HEK293T (cell line): ENCODE results near the gene ANXA7.

ENCODE experiments used
- CTCF ChIA-PET: fragments of 350-600 bp; formaldehyde crosslinking; extraction: SDS; loops from one replicate; lab custom pipeline; 2021; ENCODE audit warnings: antibody characterized with exemption, inconsistent platforms; lab: Yijun Ruan, JAX
- POLR2A ChIA-PET: fragments of 350-600 bp; formaldehyde crosslinking; extraction: SDS; loops from one replicate; lab custom pipeline; 2020; ENCODE audit warnings: antibody characterized with exemption, inconsistent platforms; lab: Yijun Ruan, JAX
- DNase-seq: peaks from one replicate; pipeline ENCODE4 v3.0.0; 2012; ENCODE audit warnings: mixed read lengths; ENCODE audit errors: extremely low spot score
- ARNT ChIP-seq: fragments of 450-650 bp; IDR thresholded peaks from 2 replicates; pipeline ENCODE4 v1.6.1; 2017; ENCODE audit warnings: mild to moderate bottlenecking
- BHLHE40 ChIP-seq: fragments of 450-650 bp; IDR thresholded peaks from 2 replicates; pipeline ENCODE4 v1.6.1; 2016; ENCODE audit warnings: mild to moderate bottlenecking, moderate library complexity, borderline replicate concordance
- CTBP1 ChIP-seq: fragments of 450-650 bp; IDR thresholded peaks from 2 replicates; pipeline ENCODE4 v1.6.1; 2016; ENCODE audit warnings: borderline replicate concordance
- ELF4 ChIP-seq: fragments of 450-650 bp; IDR thresholded peaks from 2 replicates; pipeline ENCODE4 v1.6.1; 2017; ENCODE audit warnings: antibody characterized with exemption
- FOXA1 ChIP-seq: fragments of 450-650 bp; IDR thresholded peaks from 2 replicates; pipeline ENCODE4 v1.6.1; 2016; ENCODE audit warnings: mild to moderate bottlenecking
- FOXK2 ChIP-seq: fragments of 450-650 bp; IDR thresholded peaks from 2 replicates; pipeline ENCODE4 v1.6.1; 2016; ENCODE audit warnings: mild to moderate bottlenecking
- FOXM1 ChIP-seq: fragments of 450-650 bp; IDR thresholded peaks from 2 replicates; pipeline ENCODE4 v1.6.1; 2017; ENCODE audit warnings: mild to moderate bottlenecking, borderline replicate concordance
- HDGF ChIP-seq: fragments of 450-650 bp; IDR thresholded peaks from 2 replicates; pipeline ENCODE4 v1.6.1; 2017; ENCODE audit warnings: antibody characterized with exemption, borderline replicate concordance
- L3MBTL2 ChIP-seq: fragments of 450-650 bp; conservative IDR thresholded peaks from 2 replicates; pipeline ENCODE4 v1.6.1; 2016; ENCODE audit warnings: mild to moderate bottlenecking
- LEF1 ChIP-seq: fragments of 450-650 bp; IDR thresholded peaks from 2 replicates; pipeline ENCODE4 v1.6.1; 2017; ENCODE audit warnings: mild to moderate bottlenecking, borderline replicate concordance
- NFRKB ChIP-seq: fragments of 450-650 bp; IDR thresholded peaks from 2 replicates; pipeline ENCODE4 v1.6.1; 2016; ENCODE audit warnings: mild to moderate bottlenecking, moderate library complexity
- PKNOX1 ChIP-seq: fragments of 450-650 bp; IDR thresholded peaks from 2 replicates; pipeline ENCODE4 v1.6.1; 2016
- SP1 ChIP-seq: fragments of 450-650 bp; IDR thresholded peaks from 2 replicates; pipeline ENCODE4 v1.6.1; 2017
- SUZ12 ChIP-seq: fragments of 450-650 bp; IDR thresholded peaks from 2 replicates; pipeline ENCODE4 v1.6.1; 2016; ENCODE audit warnings: mild to moderate bottlenecking
- TARDBP ChIP-seq: fragments of 450-650 bp; IDR thresholded peaks from 2 replicates; pipeline ENCODE4 v1.6.1; 2016
- ZNF384 ChIP-seq: fragments of 450-650 bp; IDR thresholded peaks from 2 replicates; pipeline ENCODE4 v1.6.1; 2016

ANXA7 gene

DNA sequence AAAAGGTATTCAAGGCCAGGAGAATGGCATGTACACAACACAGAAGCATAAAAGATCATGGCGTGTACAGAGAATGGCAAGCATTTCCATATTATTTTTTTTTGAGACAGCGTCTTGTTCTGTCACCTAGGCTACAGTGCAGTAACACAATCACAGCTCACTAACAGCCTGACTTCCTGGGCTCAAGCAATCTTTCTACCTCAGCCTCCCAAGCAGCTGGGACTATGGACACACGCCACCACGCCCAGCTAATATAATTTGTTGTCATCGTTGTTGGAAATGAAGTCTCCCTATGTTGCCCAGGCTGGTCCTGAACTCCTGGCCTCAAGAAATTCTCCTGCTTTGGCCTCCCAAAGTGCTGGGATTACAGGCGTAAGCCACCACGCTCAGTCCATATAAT, 27.3 kb downstream of the ANXA7 start:
- no peak for DNase-seq
- ChIA-PET POLR2A (no interaction called here), CTCF (no interaction called here)
- no peak for TF ChIP-seq HDGF
- no peak for TF ChIP-seq TARDBP
- TF ChIP-seq BHLHE40: no peak
- no peak for TF ChIP-seq NFRKB
- no peak for TF ChIP-seq FOXA1
- no peak for TF ChIP-seq L3MBTL2
- no peak for TF ChIP-seq LEF1
- TF ChIP-seq ZNF384: no peak
- no peak for TF ChIP-seq ARNT
- TF ChIP-seq ELF4: no peak
- no peak for TF ChIP-seq SUZ12
- no peak for TF ChIP-seq FOXK2
- TF ChIP-seq FOXM1: no peak
- no peak for TF ChIP-seq PKNOX1
- no peak for TF ChIP-seq CTBP1
- no peak for TF ChIP-seq SP1

- ChIA-PET CTCF (interaction anchor here (0.7 kb wide), 1 partner anchor 439 kb away, joined by 10 read pairs; no protein-coding TSS in a partner anchor), POLR2A (interaction anchor here (0.8 to 2.0 kb wide), 2 partner anchors 21 to 34 kb away, joined by 3 to 5 read pairs; partner anchors contain the start of gene CFAP70)
- no peak for TF ChIP-seq FOXA1
- no peak for DNase-seq
Measured at GRCh38 chr10:73379064-73379748, 34.7 kb downstream of the ANXA7 start.

DNA sequence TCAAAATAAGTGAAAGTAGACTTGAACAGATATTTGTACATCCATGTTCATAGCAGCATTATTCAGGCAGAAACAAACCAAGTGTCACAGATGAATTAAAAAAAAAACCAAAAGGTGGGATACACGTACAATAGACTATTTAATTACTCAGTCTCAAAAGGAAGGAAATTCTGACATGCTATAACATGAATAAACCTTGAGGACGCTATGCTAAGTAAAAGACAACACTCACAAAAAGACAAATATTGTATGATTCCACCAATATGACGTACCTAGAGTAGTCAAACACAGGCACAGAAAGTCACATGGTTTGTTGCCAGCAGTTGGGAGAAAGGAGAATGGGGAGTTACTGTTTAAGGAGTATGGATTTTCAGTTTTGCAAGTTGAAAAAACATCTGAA, 37.2 kb downstream of the ANXA7 start:
- POLR2A ChIA-PET: no interaction called here
- no peak for DNase-seq
- CTCF ChIA-PET: no interaction called here
- TF ChIP-seq ARNT (no peak), PKNOX1 (no peak), BHLHE40 (no peak), SUZ12 (no peak), TARDBP (no peak), HDGF (no peak), FOXK2 (no peak)

- TF ChIP-seq ELF4 (no peak), L3MBTL2 (no peak), ZNF384 (no peak), LEF1 (no peak), FOXM1 (no peak), BHLHE40 (no peak), HDGF (no peak), ARNT (no peak), NFRKB (no peak), TARDBP (no peak), PKNOX1 (no peak), CTBP1 (no peak), SUZ12 (no peak), SP1 (no peak), FOXA1 (no peak), FOXK2 (no peak)
- ChIA-PET CTCF (no interaction called here), POLR2A (interaction anchor here (1.0 to 1.5 kb wide), 2 partner anchors 9 to 11 kb away, joined by 3 to 6 read pairs; partner anchors contain the start of gene CFAP70)
- no peak for DNase-seq
Measured at GRCh38 chr10:73368238-73368637, 45.6 kb downstream of the ANXA7 start.

DNA sequence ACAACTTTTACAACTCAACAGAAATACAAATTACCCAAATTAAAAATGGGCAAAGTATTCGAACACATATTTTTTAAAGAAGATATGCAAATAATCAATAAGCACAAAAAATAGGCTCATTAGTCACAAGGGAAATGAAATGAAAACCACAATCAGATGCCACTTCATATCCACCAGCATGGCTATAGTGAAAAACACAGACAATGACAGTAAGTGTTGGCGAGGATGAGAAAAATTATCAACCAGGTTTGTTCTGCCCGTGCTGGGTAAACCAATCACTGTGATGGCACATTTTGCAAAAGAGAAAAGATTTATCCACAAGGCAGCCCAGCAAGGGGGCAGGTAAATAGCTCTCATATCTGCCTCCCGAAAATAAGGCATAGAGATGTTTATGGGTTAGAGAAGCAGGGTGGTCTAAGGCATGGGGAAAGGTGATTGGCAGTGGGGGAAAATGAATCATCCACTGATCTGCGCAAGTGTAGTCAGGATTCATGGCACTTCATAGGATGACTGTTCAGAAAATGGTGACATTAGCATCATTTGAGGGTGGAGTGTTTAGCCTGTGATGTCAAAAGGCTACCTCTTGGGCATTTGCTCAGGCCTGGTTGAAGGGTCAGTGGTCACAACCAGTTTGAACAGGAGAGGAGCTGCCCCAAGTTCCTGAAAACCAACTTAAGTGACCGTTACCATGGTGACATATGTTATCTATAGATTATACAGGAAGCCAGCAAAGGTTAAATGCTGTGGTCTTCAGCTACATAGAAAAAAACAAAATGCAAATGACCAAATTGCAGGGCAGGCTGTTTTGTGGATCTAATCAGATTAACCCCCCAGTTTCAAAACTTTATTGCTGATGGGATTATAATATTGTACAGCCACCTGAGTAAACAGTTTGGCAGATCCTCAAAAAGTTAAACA, 47.2 kb downstream of the ANXA7 start:
- ChIA-PET CTCF (no interaction called here), POLR2A (no interaction called here)
- no peak for DNase-seq
- TF ChIP-seq ZNF384 (no peak), FOXA1 (no peak), FOXM1 (no peak), LEF1 (no peak), BHLHE40 (no peak), ELF4 (no peak), CTBP1 (no peak), PKNOX1 (no peak), SUZ12 (no peak), TARDBP (no peak), L3MBTL2 (no peak), ARNT (no peak), HDGF (no peak), FOXK2 (no peak)
